Natural killer cell treated with Interleukin-12 subunit alpha and Interleukin-12 subunit beta and Interleukin-15 and Interleukin-18, amount 100 ng/mL, for 72 hours (primary cell): ENCODE measurements around the gene BCAS3. TPM values are rescaled to one million over a fixed set of nuclear protein-coding genes. Genes with fewer than 3 reads are reported as not detected.
"Not testable (repeated sequence)": the region's sequence is repeated elsewhere in the genome, so short reads cannot be mapped to it uniquely, and the experiment has no call there.

ENCODE experiments used
- ATAC-seq, 2 donors: fragments of 150-1000 bp; cut with Tn5 transposase in 1 of 2; sonication (Bioruptor Pico), chemical (Tn5 transposase) in 1 of 2; 2 replicates each; pipeline ENCODE4 v1.10.0; 2021
- DNase-seq: peaks from one replicate; pipeline ENCODE4 v3.0.0; 2022; ENCODE audit warnings: low spot score
- H3K27ac Mint-ChIP-seq, 2 donors: 1 replicate in 1 of 2; 2 replicates in 1 of 2; pipeline ENCODE4 v1.8.0; 2022; ENCODE audit warnings: mixed read lengths in 2 of 2, mild to moderate bottlenecking in 1 of 2, moderate library complexity in 1 of 2
- H3K27me3 Mint-ChIP-seq, 2 donors: 1 replicate in 1 of 2; 2 replicates in 1 of 2; pipeline ENCODE4 v1.8.0; 2022; ENCODE audit warnings: mixed read lengths in 2 of 2
- H3K36me3 Mint-ChIP-seq: one replicate; pipeline ENCODE4 v1.8.0; 2022; ENCODE audit warnings: mixed read lengths
- H3K4me1 Mint-ChIP-seq, 2 donors: 1 replicate in 1 of 2; 2 replicates in 1 of 2; pipeline ENCODE4 v1.8.0; 2022; ENCODE audit warnings: low read depth in 2 of 2, mixed read lengths in 2 of 2, mild to moderate bottlenecking in 1 of 2
- H3K4me3 Mint-ChIP-seq: one replicate; pipeline ENCODE4 v1.8.0; 2022; ENCODE audit warnings: mixed read lengths
- H3K9me3 Mint-ChIP-seq: 2 replicates; pipeline ENCODE4 v1.8.0; 2022; ENCODE audit warnings: mixed read lengths
- total RNA-seq, 2 donors: library from RNA; stranded (reverse); gene quantifications; one replicate each; pipeline ENCODE4 v1.2.3, GENCODE V29; 2022

The BCAS3 gene
- total RNA-seq, 2 donors from 2014 or later, result 19.5 to 26.4 TPM

DNA sequence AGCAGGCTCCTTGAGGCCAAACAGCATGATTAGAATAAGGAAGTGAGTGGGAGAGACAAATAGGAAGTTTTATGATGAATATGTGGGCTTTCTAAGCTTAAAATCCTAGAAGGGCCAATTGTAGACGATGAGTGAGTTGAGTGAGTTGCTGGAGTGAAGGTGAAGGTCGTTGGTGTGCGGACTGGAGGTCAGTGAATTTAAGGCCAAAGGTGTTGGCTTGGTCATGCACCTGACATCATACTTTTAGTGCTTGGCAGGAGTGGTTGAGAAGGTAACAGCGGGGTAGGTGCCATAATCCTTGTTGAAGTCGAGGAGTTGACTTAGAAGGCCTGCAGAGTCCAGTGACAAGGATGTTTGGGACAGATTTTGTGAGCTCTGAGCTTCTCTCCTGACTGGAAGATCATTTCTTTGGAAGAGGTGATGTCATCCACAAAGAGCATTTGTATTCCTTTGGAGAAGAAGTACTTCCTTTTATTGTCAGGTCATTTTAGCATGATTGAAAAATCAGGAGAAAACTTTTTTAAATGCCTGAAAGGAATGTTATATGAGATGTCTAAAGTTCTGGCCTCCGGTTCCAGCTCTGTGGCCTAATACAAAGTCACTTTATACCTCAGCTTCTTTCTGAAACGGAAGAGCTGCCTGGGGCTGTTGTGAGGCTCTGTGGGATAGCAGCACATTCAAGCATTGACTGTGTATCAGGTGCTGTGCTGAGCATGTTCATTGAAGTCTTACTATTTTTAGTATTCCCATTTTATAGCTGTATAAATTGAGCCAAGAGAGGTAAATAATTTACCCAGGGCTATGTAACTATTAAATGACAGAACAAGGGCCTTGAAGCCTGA is 668.4 kb downstream of the BCAS3 start:
- Mint-ChIP-seq H3K9me3 (no peaks in the 10 kb centered on the region), H3K27me3 (no peaks in the 10 kb centered on the region), H3K4me3 (no peak overlapping the region), H3K36me3 (no peaks in the 10 kb centered on the region), H3K4me1 (peaks cover 0 to 3% of the 10 kb centered on the region in 2 donors), H3K27ac (no peak overlapping the region)
- ATAC-seq, result no peak
- no peak for DNase-seq

GRCh38 chr17:61349350-61349749 is 671.7 kb downstream of the BCAS3 start:
- no peak for ATAC-seq
- no peak for DNase-seq
- H3K9me3 Mint-ChIP-seq, result no peaks in the 10 kb centered on the region

DNA sequence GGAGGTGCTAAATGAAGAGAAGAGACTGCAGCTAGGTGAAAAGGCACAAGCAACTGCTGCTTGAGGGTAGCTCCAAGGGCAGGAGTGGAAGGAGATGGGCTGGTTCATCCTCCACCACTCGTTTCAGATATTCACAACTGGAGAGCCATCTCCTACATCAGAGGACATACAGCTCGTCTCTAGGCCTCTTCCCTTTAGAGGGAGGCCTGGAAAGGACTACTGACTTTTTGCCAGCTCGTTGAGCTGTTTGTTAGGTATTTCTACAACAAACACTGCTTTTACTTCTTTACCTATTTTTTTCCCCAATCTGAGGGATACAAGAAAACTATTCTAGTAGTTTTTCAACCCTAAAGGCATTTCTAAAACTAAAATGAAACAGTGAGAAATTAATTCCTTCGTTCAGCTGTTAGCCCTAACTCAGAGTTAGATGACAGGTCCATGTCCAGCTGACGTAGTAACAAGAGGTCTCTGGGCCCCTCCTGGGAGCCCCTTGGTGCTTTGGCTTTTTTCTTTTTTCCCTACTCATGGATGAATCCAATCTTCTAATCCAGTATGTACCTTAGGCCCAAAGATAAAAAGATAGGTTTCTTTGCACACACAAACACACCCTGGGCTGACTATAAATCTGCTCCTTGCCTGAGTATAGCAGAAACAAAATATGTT is 674.2 kb downstream of the BCAS3 start:
- no peaks in the 10 kb centered on the region for H3K36me3 Mint-ChIP-seq
- no peak overlapping the region for H3K4me3 Mint-ChIP-seq
- no peaks in the 10 kb centered on the region for H3K27me3 Mint-ChIP-seq
- H3K4me1 Mint-ChIP-seq, result peaks cover 0 to 3% of the 10 kb centered on the region in 2 donors
- DNase-seq, result no peak
- H3K9me3 Mint-ChIP-seq, result no peaks in the 10 kb centered on the region
- no peak overlapping the region for H3K27ac Mint-ChIP-seq
- ATAC-seq, result no peak

More at GRCh38 chr17:61349350-61349749, 671.7 kb downstream of the BCAS3 start:
- peaks cover 0 to 3% of the 10 kb centered on the region in 2 donors for H3K4me1 Mint-ChIP-seq
- no peak overlapping the region for H3K27ac Mint-ChIP-seq
- no peak overlapping the region for H3K4me3 Mint-ChIP-seq
- no peaks in the 10 kb centered on the region for H3K27me3 Mint-ChIP-seq
- no peaks in the 10 kb centered on the region for H3K36me3 Mint-ChIP-seq

- DNase-seq, result no peak
Observed at GRCh38 chr17:61352408-61352770, 674.7 kb downstream of the BCAS3 start.

GRCh38 chr17:61352781-61353491 is 675.3 kb downstream of the BCAS3 start:
- Mint-ChIP-seq H3K4me1 (peaks cover 0 to 3% of the 10 kb centered on the region in 2 donors), H3K36me3 (no peaks in the 10 kb centered on the region), H3K4me3 (no peak overlapping the region), H3K9me3 (no peaks in the 10 kb centered on the region), H3K27ac (no peak overlapping the region), H3K27me3 (no peaks in the 10 kb centered on the region)
- peak in 1 of 2 donors; percentile 36 for ATAC-seq
- no peak for DNase-seq

More at GRCh38 chr17:61352408-61352770, 674.7 kb downstream of the BCAS3 start:
- Mint-ChIP-seq H3K27ac (no peak overlapping the region), H3K4me1 (peaks cover 0 to 3% of the 10 kb centered on the region in 2 donors), H3K36me3 (no peaks in the 10 kb centered on the region), H3K9me3 (no peaks in the 10 kb centered on the region), H3K27me3 (no peaks in the 10 kb centered on the region), H3K4me3 (no peak overlapping the region)
- ATAC-seq, result no peak

DNA sequence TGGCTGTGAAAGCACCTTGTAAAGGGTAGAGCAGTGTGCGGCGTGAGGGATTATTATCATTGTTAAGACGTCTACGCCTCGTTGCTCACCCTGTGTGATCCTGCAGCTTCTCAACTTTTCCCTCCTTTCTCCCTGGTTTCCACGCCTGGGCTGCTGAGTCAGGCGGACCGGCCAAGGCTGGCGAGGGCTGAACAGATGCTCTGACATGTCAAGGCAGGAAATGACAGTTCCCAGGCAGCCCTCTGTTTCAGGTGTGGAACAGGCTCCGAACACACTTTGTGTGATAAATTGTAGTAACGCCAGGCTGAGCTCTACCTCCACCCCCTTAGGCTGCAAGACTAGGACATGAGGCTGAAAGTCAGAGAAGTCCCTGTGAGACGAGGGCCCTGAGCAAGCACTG is 676.0 kb downstream of the BCAS3 start:
- Mint-ChIP-seq H3K9me3 (no peaks in the 10 kb centered on the region), H3K27ac (no peak overlapping the region), H3K27me3 (no peaks in the 10 kb centered on the region), H3K4me3 (no peak overlapping the region), H3K36me3 (no peaks in the 10 kb centered on the region), H3K4me1 (peaks cover 0 to under 1% of the 10 kb centered on the region in 2 donors)
- ATAC-seq (peak in 1 of 2 donors; percentile 43), DNase-seq (no peak)

DNA sequence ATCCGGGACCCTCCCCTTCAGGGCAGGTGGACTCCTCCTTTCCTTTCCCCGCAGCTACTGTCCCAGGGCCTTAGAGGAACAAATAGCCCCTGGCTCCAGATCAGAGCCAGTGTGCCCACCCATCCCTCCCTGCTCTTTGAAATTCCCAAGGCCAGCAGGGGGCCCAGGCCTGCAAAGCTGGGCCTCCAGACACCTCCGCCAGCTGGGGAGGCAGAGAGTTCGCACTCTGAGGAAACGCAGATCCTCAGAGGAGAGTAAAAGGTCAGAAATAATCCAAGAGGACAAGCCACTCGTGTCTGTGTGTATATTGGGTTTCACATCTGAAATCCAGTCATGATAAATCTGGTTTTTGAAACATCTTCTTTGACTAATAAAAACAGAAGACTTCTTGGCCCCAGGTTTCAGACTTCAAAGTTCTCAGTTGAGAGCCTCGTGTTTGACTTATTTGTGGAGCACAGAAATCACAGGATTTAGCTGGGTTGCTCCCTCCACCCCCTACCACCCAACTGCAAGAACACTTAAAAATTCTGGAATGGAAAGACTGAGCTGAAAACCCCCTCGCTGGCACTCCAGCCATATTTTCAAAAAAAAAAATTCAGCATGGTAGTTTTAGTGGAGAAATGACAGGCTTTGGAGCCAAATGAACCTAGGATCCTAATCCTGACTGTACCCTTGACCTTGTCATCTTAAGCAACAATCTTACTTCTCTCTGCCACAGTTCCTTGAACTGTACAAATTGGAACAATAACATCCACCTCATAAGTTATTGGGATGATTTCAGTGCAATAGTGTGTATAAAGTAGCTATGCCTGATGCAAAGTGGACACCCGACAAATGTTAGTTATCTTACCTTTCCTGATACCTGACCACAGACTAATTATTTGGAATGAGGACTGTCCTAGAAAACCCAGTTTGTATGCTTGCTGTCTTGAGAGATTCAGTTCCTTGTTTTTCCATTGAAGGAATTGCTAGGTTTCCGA is 677.5 kb downstream of the BCAS3 start:
- ATAC-seq, result no peak
- no peak for DNase-seq
- Mint-ChIP-seq H3K4me3 (no peak overlapping the region), H3K9me3 (no peaks in the 10 kb centered on the region), H3K4me1 (peaks cover 0 to 3% of the 10 kb centered on the region in 2 donors), H3K27ac (no peak overlapping the region), H3K27me3 (no peaks in the 10 kb centered on the region), H3K36me3 (no peaks in the 10 kb centered on the region)

- not testable (repeated sequence) for ATAC-seq, H3K9me3 Mint-ChIP-seq, H3K27me3 Mint-ChIP-seq
Observed at GRCh38 chr17:61357061-61357460, 679.4 kb downstream of the BCAS3 start.

GRCh38 chr17:61359513-61359912 is 681.9 kb downstream of the BCAS3 start:
- not testable (repeated sequence) for H3K27ac Mint-ChIP-seq, H3K4me1 Mint-ChIP-seq, ATAC-seq, H3K9me3 Mint-ChIP-seq, H3K4me3 Mint-ChIP-seq, H3K27me3 Mint-ChIP-seq, DNase-seq, H3K36me3 Mint-ChIP-seq

More at GRCh38 chr17:61357061-61357460, 679.4 kb downstream of the BCAS3 start:
- not testable (repeated sequence) for H3K4me3 Mint-ChIP-seq, H3K27ac Mint-ChIP-seq, H3K36me3 Mint-ChIP-seq, DNase-seq, H3K4me1 Mint-ChIP-seq

- H3K27ac Mint-ChIP-seq, result no peak overlapping the region
- H3K36me3 Mint-ChIP-seq, result no peaks in the 10 kb centered on the region
- H3K4me1 Mint-ChIP-seq, result peaks cover 0 to 3% of the 10 kb centered on the region in 2 donors
- DNase-seq (no peak), ATAC-seq (no peak)
- no peak overlapping the region for H3K4me3 Mint-ChIP-seq
- no peaks in the 10 kb centered on the region for H3K27me3 Mint-ChIP-seq
- H3K9me3 Mint-ChIP-seq, result no peaks in the 10 kb centered on the region
Observed at GRCh38 chr17:61360318-61360943, 682.8 kb downstream of the BCAS3 start.

DNA sequence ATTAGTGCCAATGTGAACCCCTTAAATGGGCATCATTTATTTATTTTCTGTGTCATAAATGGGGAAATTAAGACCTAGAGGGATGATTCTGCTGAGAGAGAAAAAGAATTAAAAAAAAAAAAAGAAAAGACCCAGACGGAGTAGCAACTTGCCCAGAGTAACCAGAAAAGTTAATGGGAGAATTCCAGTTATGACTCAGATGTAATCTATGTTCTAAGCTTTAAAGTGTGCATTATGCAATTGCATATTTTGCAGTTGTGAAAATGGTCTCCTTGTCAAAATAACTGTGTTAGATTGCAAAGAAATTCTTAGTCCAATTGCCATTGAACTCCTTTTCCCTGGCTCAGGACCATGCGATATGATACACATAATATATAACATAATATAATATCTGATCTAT is 683.4 kb downstream of the BCAS3 start:
- H3K9me3 Mint-ChIP-seq, result no peaks in the 10 kb centered on the region
- no peak overlapping the region for H3K27ac Mint-ChIP-seq
- H3K4me3 Mint-ChIP-seq, result no peak overlapping the region
- H3K4me1 Mint-ChIP-seq, result peaks cover 0 to 3% of the 10 kb centered on the region in 2 donors
- no peaks in the 10 kb centered on the region for H3K36me3 Mint-ChIP-seq
- ATAC-seq (no peak), DNase-seq (no peak)
- H3K27me3 Mint-ChIP-seq, result no peaks in the 10 kb centered on the region

DNA sequence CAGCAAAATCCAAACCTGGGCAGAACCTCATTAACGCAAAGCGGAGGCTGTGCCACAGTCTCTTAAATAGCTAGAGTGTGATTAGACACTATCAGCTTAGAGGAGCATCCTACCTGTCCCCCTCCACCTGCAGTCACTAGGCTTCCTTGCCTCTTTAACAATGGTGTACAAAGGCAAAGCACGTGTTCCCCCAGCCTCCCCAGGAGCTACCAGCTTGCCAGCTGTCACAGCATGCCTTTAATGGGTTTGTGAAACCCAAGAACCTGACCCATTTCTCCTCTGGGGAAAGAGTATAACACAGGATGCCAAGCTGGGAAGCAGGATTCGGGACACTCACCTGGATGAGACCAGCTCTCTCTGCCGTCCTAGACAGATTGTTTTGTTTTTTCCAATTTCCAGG is 684.7 kb downstream of the BCAS3 start:
- DNase-seq (no peak), ATAC-seq (no peak)
- Mint-ChIP-seq H3K9me3 (no peaks in the 10 kb centered on the region), H3K4me1 (peaks cover 0 to 3% of the 10 kb centered on the region in 2 donors), H3K36me3 (no peaks in the 10 kb centered on the region), H3K27me3 (no peaks in the 10 kb centered on the region), H3K27ac (no peak overlapping the region), H3K4me3 (no peak overlapping the region)
